CD14-positive monocyte (primary cell): ENCODE data around the gene KCNN2. TPM values are rescaled to one million over a fixed set of nuclear protein-coding genes. Genes with fewer than 3 reads are reported as not detected.

Source experiments
- DNase-seq, 3 donors: peaks; one replicate each; pipeline ENCODE4 v3.0.0-alpha.2; 2011 to 2022
- H2AFZ ChIP-seq: 2 replicates; pipeline ENCODE4 v1.6.0; 2012; ENCODE audit warnings: mild to moderate bottlenecking, low read depth, low read length, inconsistent platforms; ENCODE audit not compliant: insufficient read depth, poor library complexity, severe bottlenecking
- H3K27ac ChIP-seq, 2 donors: 1 replicate in 1 of 2; 2 replicates in 1 of 2; pipeline ENCODE4 v1.5.1; 2012 to 2013; ENCODE audit warnings: low read length in 2 of 2, control low read depth in 1 of 2, inconsistent platforms in 1 of 2, low read depth in 1 of 2, mild to moderate bottlenecking in 1 of 2
- H3K27me3 ChIP-seq, 2 donors: one replicate each; pipeline versions ENCODE4 v1.6.0 to v1.6.1; 2011 to 2013; ENCODE audit warnings: low read length in 2 of 2; ENCODE audit not compliant: control insufficient read depth in 2 of 2, insufficient read depth in 2 of 2
- H3K36me3 ChIP-seq, 2 donors: replicated peaks in 1 of 2; 1 replicate in 1 of 2; 2 replicates in 1 of 2; pipeline versions ENCODE4 v1.5.1 to v1.6.1; 2012 to 2013; ENCODE audit warnings: low read length in 2 of 2, control low read depth in 1 of 2, inconsistent platforms in 1 of 2, mild to moderate bottlenecking in 1 of 2; ENCODE audit not compliant: insufficient read depth in 2 of 2, control insufficient read depth in 1 of 2
- H3K4me1 ChIP-seq, 2 donors: 1 replicate in 1 of 2; 2 replicates in 1 of 2; pipeline versions ENCODE4 v1.5.1 to v1.6.1; 2012 to 2013; ENCODE audit warnings: low read length in 2 of 2, control low read depth in 1 of 2, inconsistent platforms in 1 of 2, mild to moderate bottlenecking in 1 of 2, moderate library complexity in 1 of 2; ENCODE audit not compliant: insufficient read depth in 2 of 2, control insufficient read depth in 1 of 2
- H3K4me2 ChIP-seq: replicated peaks from 2 replicates; pipeline ENCODE3; 2012; ENCODE audit warnings: low read length, moderate library complexity, mild to moderate bottlenecking; ENCODE audit not compliant: poor library complexity, severe bottlenecking; ENCODE audit errors: extremely low read depth
- H3K4me3 ChIP-seq, 3 experiments: fragments of 200-600 bp in 1 of 3; sonication (generic) in 1 of 3; replicated peaks in 1 of 3; 1 replicate in 2 of 3; 2 replicates in 1 of 3; pipeline ENCODE4 v1.5.1; 2011 to 2013; ENCODE audit warnings: low read length in 3 of 3, mild to moderate bottlenecking in 3 of 3, control low read depth in 2 of 3, low read depth in 2 of 3, inconsistent platforms in 1 of 3, moderate library complexity in 1 of 3
- H3K79me2 ChIP-seq: 2 replicates; pipeline ENCODE4 v1.6.0; 2012; ENCODE audit warnings: mild to moderate bottlenecking, control low read depth, inconsistent platforms, low read length, moderate library complexity; ENCODE audit not compliant: insufficient read depth
- H3K9ac ChIP-seq: 2 replicates; pipeline ENCODE4 v1.6.0; 2017; ENCODE audit warnings: low read length, mild to moderate bottlenecking; ENCODE audit not compliant: insufficient read depth, poor library complexity, severe bottlenecking
- H3K9me3 ChIP-seq, 2 donors: replicated peaks in 1 of 2; 1 replicate in 1 of 2; 2 replicates in 1 of 2; pipeline versions ENCODE4 v1.5.1 to v1.6.1; 2012 to 2013; ENCODE audit warnings: low read length in 2 of 2, control low read depth in 1 of 2; ENCODE audit not compliant: control insufficient read depth in 1 of 2, insufficient read depth in 1 of 2
- H4K20me1 ChIP-seq: 2 replicates; pipeline ENCODE4 v1.6.0; 2012; ENCODE audit warnings: mild to moderate bottlenecking, low read length, control low read depth, moderate library complexity; ENCODE audit not compliant: insufficient read depth
- H3K27ac Mint-ChIP-seq, 7 donors: one replicate each; pipeline ENCODE4 v1.8.0; 2020; ENCODE audit warnings: mild to moderate bottlenecking in 7 of 7, mixed read lengths in 7 of 7, moderate library complexity in 6 of 7, inconsistent platforms in 2 of 7
- H3K27me3 Mint-ChIP-seq, 3 donors: one replicate each; pipeline ENCODE4 v1.8.0; 2021 to 2022; ENCODE audit warnings: low read depth in 3 of 3, mild to moderate bottlenecking in 3 of 3, mixed read lengths in 3 of 3, moderate library complexity in 3 of 3, inconsistent platforms in 1 of 3
- H3K36me3 Mint-ChIP-seq, 2 donors: one replicate each; pipeline ENCODE4 v1.8.0; 2020; ENCODE audit warnings: mixed read lengths in 2 of 2, inconsistent platforms in 1 of 2, mild to moderate bottlenecking in 1 of 2
- H3K4me1 Mint-ChIP-seq: one replicate; pipeline ENCODE4 v1.8.0; 2020; ENCODE audit warnings: mild to moderate bottlenecking, mixed read lengths
- H3K4me3 Mint-ChIP-seq, 2 donors: one replicate each; pipeline ENCODE4 v1.8.0; 2020; ENCODE audit warnings: mild to moderate bottlenecking in 2 of 2, mixed read lengths in 2 of 2, moderate library complexity in 1 of 2
- H3K9me3 Mint-ChIP-seq, 7 donors: one replicate each; pipeline ENCODE4 v1.8.0; 2020 to 2022; ENCODE audit warnings: mixed read lengths in 7 of 7, mild to moderate bottlenecking in 6 of 7, moderate library complexity in 6 of 7, inconsistent platforms in 2 of 7
- WGBS: methylation state at CpG from one replicate; pipeline ENCODE4 v1.1.5; 2013; ENCODE audit warnings: missing lambda C conversion rate; ENCODE audit not compliant: insufficient coverage; 5-methylcytosine and 5-hydroxymethylcytosine counted together
- intact Hi-C, 2 donors: fragments of 100-400 bp; cut with micrococcal nuclease; formaldehyde crosslinking; loops; one replicate each; pipeline versions ENCODE4 v1.15.0 to v1.15.1; 2023
- polyA plus RNA-seq, 3 donors: library from polyadenylated mRNA; depleted of rRNA in 1 of 3; unstranded in 2 of 3; stranded (reverse) in 1 of 3; fragments of 300-500 nt in 2 of 3; fragments of >200 nt in 1 of 3; fragmentation: Illumina TruSeq in 2 of 3; gene quantifications; 1 replicate in 2 of 3; 2 replicates in 1 of 3; pipeline ENCODE4 v1.2.3, GENCODE V29; 2012 to 2021
- TF ChIP-seq, protein P1 (sequence below): fragments of 200-600 bp; IDR thresholded peaks from one replicate; pipeline ENCODE4 v1.8.0; 2022; ENCODE audit warnings: antibody characterized with exemption, mild to moderate bottlenecking

KCNN2 gene
- polyA plus RNA-seq, 3 donors = not detected

GRCh38 chr5:114377050-114377844 is 15.4 kb downstream of the KCNN2 start:
- 84% methylated on average over 4 of the region's 7 CpGs for WGBS
- H3K4me2 ChIP-seq = no peak overlapping the region

GRCh38 chr5:114377946-114378345 is 16.1 kb downstream of the KCNN2 start:
- H3K27me3 Mint-ChIP-seq = peaks cover 3 to 5% (median 4%) of the 10 kb centered on the region in 3 donors
- H3K27ac Mint-ChIP-seq = no peak overlapping the region
- peaks cover 0 to 3% of the 10 kb centered on the region in 2 donors for H3K27me3 ChIP-seq
- intact Hi-C loops = no loop called here
- H3K4me1 ChIP-seq = no peaks in the 10 kb centered on the region
- no peaks in the 10 kb centered on the region for H3K4me1 Mint-ChIP-seq
- no peak for DNase-seq
- no peaks in the 10 kb centered on the region for H3K36me3 Mint-ChIP-seq
- H2AFZ ChIP-seq = no peak overlapping the region
- no peak overlapping the region for H3K4me3 ChIP-seq
- no peaks in the 10 kb centered on the region for H3K79me2 ChIP-seq
- H3K9me3 ChIP-seq = no peaks in the 10 kb centered on the region
- no peak overlapping the region for H3K4me2 ChIP-seq
- no peak overlapping the region for H3K27ac ChIP-seq
- no peak overlapping the region for H3K4me3 Mint-ChIP-seq
- H3K36me3 ChIP-seq = no peaks in the 10 kb centered on the region
- no peak overlapping the region for H3K9ac ChIP-seq
- WGBS = 93% methylated on average over 4 of the region's 6 CpGs
- H3K9me3 Mint-ChIP-seq = peaks cover 0 to 2% (median 0%) of the 10 kb centered on the region in 7 donors
- TF ChIP-seq, protein P1, sequence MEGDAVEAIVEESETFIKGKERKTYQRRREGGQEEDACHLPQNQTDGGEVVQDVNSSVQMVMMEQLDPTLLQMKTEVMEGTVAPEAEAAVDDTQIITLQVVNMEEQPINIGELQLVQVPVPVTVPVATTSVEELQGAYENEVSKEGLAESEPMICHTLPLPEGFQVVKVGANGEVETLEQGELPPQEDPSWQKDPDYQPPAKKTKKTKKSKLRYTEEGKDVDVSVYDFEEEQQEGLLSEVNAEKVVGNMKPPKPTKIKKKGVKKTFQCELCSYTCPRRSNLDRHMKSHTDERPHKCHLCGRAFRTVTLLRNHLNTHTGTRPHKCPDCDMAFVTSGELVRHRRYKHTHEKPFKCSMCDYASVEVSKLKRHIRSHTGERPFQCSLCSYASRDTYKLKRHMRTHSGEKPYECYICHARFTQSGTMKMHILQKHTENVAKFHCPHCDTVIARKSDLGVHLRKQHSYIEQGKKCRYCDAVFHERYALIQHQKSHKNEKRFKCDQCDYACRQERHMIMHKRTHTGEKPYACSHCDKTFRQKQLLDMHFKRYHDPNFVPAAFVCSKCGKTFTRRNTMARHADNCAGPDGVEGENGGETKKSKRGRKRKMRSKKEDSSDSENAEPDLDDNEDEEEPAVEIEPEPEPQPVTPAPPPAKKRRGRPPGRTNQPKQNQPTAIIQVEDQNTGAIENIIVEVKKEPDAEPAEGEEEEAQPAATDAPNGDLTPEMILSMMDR = no peak
- H4K20me1 ChIP-seq = no peaks in the 10 kb centered on the region

More at GRCh38 chr5:114377050-114377844, 15.4 kb downstream of the KCNN2 start:
- Mint-ChIP-seq H3K36me3 (no peaks in the 10 kb centered on the region), H3K27ac (no peak overlapping the region), H3K9me3 (peaks cover 0 to 2% (median 0%) of the 10 kb centered on the region in 7 donors), H3K4me1 (no peaks in the 10 kb centered on the region), H3K27me3 (peaks cover 3 to 5% (median 4%) of the 10 kb centered on the region in 3 donors), H3K4me3 (no peak overlapping the region)
- no peak for DNase-seq
- no peaks in the 10 kb centered on the region for H3K79me2 ChIP-seq
- H4K20me1 ChIP-seq = no peaks in the 10 kb centered on the region
- H3K36me3 ChIP-seq = no peaks in the 10 kb centered on the region
- peaks cover 0 to 3% of the 10 kb centered on the region in 2 donors for H3K27me3 ChIP-seq
- H3K9me3 ChIP-seq = no peaks in the 10 kb centered on the region
- no peak overlapping the region for H2AFZ ChIP-seq
- no peaks in the 10 kb centered on the region for H3K4me1 ChIP-seq
- H3K4me3 ChIP-seq = no peak overlapping the region
- TF ChIP-seq, protein P1 = no peak
- intact Hi-C loops = no loop called here
- H3K9ac ChIP-seq = no peak overlapping the region
- no peak overlapping the region for H3K27ac ChIP-seq
